ENCODE data around the gene KAT5.

The KAT5 gene

DNA sequence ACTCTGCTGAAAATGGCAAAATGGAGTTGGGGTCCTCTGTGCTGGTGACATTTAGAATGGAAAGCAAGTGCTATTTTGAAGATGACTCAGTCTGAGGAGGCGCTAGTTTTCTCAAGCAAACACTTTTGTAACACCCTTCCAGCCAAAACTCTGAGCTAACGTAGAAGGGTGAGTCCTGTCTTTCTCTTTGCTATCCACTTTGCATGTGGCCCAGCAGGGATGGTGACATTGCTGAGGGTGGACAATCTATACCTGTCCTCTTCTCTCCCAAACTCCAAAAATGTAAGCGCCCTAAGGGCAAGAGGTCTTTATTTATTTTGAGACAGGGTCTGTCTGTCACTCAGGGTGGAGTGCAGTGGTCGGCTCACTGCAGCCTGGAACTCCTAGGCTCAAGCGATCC, 3.6 kb upstream of the KAT5 start:
- DNase-seq (ENCODE audit: extremely low read depth, low read depth): no peak
- TF ChIP-seq CTCF (IDR thresholded peaks at IDR 0.05; ENCODE audit: low read depth, low read length, missing control alignments): no peak
- no peak overlapping the region for H3K4me3 ChIP-seq (replicated peaks; ENCODE audit: low read depth, low read length)

DNA sequence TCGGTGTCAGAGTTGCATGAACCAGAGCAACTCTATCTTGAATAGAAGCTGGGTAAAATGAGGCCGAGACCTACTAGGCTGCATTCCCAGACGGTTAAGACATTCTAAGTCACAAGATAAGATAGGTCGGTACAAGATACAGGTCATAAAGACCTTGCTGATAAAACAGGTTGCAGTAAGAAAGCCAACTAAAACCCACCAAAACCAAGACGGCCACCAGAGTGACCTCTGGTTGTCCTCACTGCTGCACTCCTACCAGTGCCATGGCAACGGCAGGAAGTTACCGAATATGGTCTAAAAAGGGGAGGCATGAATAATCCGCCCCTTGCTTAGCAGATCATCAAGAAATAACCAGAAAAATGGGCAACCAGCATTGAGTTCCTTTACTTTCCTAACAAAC, 2.4 kb upstream of the KAT5 start:
- H3K4me3 ChIP-seq (replicated peaks; ENCODE audit: low read depth, low read length): no peak overlapping the region
- TF ChIP-seq CTCF (IDR thresholded peaks at IDR 0.05; ENCODE audit: low read depth, low read length, missing control alignments): no peak
- no peak for DNase-seq (ENCODE audit: extremely low read depth, low read depth)

GRCh38 chr11:65710421-65710820, 1.6 kb upstream of the KAT5 start:
- H3K4me3 ChIP-seq (replicated peaks; ENCODE audit: low read depth, low read length): no peak overlapping the region
- DNase-seq (ENCODE audit: extremely low read depth, low read depth): no peak
- TF ChIP-seq CTCF (IDR thresholded peaks at IDR 0.05; ENCODE audit: low read depth, low read length, missing control alignments): no peak

GRCh38 chr11:65712633-65713076, 603 bp downstream of the KAT5 start:
- H3K4me3 ChIP-seq (replicated peaks; ENCODE audit: low read depth, low read length): peak overlapping the region; percentile 58
- no peak for DNase-seq (ENCODE audit: extremely low read depth, low read depth)
- TF ChIP-seq CTCF (IDR thresholded peaks at IDR 0.05; ENCODE audit: low read depth, low read length, missing control alignments): no peak

- TF ChIP-seq CTCF (IDR thresholded peaks at IDR 0.05; ENCODE audit: low read depth, low read length, missing control alignments): no peak
- H3K4me3 ChIP-seq (replicated peaks; ENCODE audit: low read depth, low read length): peak overlapping the region; percentile 58
- no peak for DNase-seq (ENCODE audit: extremely low read depth, low read depth)
Observed at GRCh38 chr11:65713212-65713969, 1.3 kb downstream of the KAT5 start.

DNA sequence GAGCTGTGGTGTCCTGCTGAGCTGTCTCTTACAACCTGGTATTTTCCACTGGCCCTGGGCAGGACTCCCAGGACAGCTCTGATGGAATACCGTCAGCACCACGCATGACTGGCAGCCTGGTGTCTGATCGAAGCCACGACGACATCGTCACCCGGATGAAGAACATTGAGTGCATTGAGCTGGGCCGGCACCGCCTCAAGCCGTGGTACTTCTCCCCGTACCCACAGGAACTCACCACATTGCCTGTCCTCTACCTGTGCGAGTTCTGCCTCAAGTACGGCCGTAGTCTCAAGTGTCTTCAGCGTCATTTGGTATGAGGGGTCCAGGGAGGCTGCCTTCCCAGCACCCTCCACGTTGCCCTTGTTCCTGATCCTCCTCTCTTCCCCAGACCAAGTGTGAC, 2.4 kb downstream of the KAT5 start:
- TF ChIP-seq CTCF (IDR thresholded peaks at IDR 0.05; ENCODE audit: low read depth, low read length, missing control alignments): no peak
- H3K4me3 ChIP-seq (replicated peaks; ENCODE audit: low read depth, low read length): no peak overlapping the region
- DNase-seq (ENCODE audit: extremely low read depth, low read depth): no peak

DNA sequence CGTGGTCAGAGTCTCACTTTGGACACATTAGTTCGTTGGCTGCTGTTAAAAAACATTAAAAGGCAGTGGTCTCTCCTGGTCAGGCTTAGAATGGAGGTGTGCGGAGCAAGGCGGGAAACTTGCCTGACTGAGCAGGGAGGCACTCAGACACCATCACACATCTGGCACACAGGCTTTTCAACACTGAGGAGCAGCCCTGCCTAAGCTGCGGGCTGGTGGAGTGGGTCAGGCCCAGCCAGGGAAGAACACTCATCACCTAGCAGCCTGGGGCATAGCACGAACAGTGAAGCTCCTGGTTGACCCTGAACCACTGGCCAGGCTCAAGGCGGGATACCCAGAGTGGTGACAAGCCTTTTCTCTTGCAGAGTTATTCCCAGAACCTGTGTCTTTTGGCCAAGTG, 4.2 kb downstream of the KAT5 start:
- no peak for TF ChIP-seq CTCF (IDR thresholded peaks at IDR 0.05; ENCODE audit: low read depth, low read length, missing control alignments)
- H3K4me3 ChIP-seq (replicated peaks; ENCODE audit: low read depth, low read length): no peak overlapping the region
- DNase-seq (ENCODE audit: extremely low read depth, low read depth): no peak

Data from HFF-Myc (cell line).